ENCODE measurements around the gene GP5. TPM values are rescaled to one million over a fixed set of nuclear protein-coding genes. Genes with fewer than 3 reads are reported as not detected.

The GP5 gene, protein sequence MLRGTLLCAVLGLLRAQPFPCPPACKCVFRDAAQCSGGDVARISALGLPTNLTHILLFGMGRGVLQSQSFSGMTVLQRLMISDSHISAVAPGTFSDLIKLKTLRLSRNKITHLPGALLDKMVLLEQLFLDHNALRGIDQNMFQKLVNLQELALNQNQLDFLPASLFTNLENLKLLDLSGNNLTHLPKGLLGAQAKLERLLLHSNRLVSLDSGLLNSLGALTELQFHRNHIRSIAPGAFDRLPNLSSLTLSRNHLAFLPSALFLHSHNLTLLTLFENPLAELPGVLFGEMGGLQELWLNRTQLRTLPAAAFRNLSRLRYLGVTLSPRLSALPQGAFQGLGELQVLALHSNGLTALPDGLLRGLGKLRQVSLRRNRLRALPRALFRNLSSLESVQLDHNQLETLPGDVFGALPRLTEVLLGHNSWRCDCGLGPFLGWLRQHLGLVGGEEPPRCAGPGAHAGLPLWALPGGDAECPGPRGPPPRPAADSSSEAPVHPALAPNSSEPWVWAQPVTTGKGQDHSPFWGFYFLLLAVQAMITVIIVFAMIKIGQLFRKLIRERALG
- total RNA-seq, result under 0.01 TPM in 1 of 2 replicates, not detected in the other

DNA sequence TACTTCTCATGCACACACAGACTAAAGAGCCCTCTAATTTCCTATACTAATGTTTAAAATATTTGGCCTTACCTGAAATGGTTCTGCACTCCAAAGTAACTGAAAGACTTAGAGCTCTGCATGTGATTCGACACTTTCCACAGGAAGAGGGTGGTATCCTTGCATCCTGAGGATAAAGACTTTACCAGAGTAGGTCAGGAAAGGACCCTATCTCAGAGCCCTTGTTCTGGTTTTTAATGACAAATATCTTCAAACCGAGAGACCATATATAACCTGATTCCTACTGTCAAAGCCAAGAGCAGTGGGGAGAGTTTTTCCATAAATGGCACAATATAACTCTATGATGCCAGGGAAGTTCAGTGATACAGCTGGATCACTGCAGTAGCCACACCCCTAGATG, at the start of gene GP5:
GP5 (minus strand) TSS at position 101 of the 400 bp plus-strand sequence. CDS start 984 bp downstream, outside the sequence.

DNA sequence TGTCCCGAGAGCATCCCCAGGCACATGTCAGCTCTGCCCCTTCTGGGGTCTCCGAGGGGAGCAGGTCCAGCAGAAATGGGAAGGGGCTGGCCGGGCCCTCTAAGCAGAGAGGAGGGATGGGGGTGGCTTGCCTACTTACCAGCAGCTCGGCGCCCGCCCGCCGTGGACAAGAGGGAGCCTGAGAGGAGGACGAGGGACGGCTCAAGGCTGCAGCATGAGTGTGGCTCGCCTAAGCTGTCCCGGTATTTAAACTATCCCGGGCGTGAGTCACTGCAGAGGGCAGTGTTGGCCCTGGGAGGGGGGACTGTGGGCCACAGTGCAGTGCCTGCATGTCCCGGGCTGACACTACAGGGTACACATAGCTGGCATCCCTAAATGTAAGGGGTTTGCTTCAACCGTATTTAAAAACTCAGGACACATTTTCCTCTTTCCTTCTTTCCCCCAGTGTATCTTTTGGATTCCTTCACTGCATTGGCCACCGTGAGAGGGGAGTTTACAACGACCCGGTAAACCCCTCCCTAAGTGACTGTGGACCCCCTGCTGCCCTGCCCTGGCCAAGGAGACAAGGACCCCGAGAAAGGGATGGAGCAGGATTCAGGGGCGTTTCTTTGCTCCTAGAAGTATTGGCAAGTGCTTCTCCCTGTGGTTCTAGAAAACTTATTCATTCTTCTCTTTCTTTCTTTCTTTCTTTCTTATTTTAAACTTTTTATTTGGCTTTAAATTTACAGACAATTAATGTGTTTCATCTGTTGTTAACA, 29.4 kb downstream of the GP5 start, which contains the start of gene LRRC15:
LRRC15 (minus strand) TSS at position 222 of the 758 bp plus-strand sequence. CDS start 8,700 bp downstream, outside the sequence.

DNA sequence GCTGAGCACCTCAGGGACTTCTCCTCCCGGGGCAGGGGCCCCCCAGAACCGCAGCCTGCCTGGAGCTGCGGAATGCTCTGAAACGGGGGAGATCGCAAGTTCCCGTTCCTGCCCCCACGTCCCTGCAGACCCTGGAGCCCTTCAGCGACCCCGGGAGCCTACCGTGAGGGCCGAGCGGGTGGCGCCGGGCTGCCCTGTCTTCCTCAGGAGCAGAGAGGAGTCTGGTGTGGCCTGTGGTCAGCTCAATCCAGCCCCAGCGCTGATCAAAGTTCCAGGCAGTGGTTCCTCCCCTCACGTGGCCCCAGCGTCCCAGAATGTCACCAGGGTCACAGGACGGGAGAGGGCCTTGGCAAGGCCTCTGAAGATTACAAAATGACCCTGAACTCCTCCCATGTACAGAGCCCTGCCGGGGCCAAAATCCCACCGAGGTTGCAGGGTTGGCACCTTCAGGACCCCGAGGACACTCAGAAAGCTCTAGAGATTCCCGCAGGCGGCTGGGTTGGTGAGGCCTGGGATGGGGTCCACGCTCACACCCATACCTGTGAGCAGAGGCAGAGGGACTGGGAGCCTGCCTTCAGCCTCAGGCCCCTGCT, 47.9 kb downstream of the GP5 start, which contains the start of gene CPN2:
CPN2 (minus strand) TSS at position 249 of the 593 bp plus-strand sequence. CDS start 8,626 bp downstream, outside the sequence.

Other genes starting within 250 kb of the GP5 start
- gene CPN2, start 47.9 kb downstream of the GP5 start, total RNA-seq, result not detected in 2 replicates
- gene LRRC15, start 29.5 kb downstream of the GP5 start, total RNA-seq, result 0.17 TPM in 1 of 2 replicates, not detected in the other
- 97.2 and 247 TPM in 2 replicates for gene ATP13A3, start 87.7 kb upstream of the GP5 start, total RNA-seq
- gene TMEM44, start 234.2 kb upstream of the GP5 start, total RNA-seq, result 19.3 and 26.8 TPM in 2 replicates